Psoas muscle (tissue), 8 donors: Measurements from ENCODE around the gene DNMT1. TPM values are rescaled to one million over a fixed set of nuclear protein-coding genes. Genes with fewer than 3 reads are reported as not detected.

Source experiments
- ATAC-seq, 4 donors: fragments of 200-7000 bp; cut with Tn5 transposase; one replicate each; pipeline ENCODE4 v1.9.1; 2020; ENCODE audit warnings: moderate library complexity in 3 of 4, mild to moderate bottlenecking in 2 of 4
- DNase-seq, 2 donors: peaks; one replicate each; pipeline ENCODE4 v3.0.0-alpha.2; 2020
- H3K27ac ChIP-seq: fragments of 200-600 bp; one replicate; pipeline ENCODE4 v1.8.0; 2022
- H3K27me3 ChIP-seq, 3 donors: fragments of 200-600 bp in 1 of 3; one replicate each; pipeline versions ENCODE4 v1.6.1 to v1.8.0; 2013 to 2022; ENCODE audit warnings: low read length in 2 of 3, mild to moderate bottlenecking in 2 of 3, moderate library complexity in 1 of 3; ENCODE audit not compliant: insufficient read depth in 3 of 3
- H3K36me3 ChIP-seq, 2 donors: fragments of 200-600 bp in 1 of 2; one replicate each; pipeline versions ENCODE4 v1.6.1 to v1.8.0; 2013 to 2022; ENCODE audit warnings: low read depth in 1 of 2, mild to moderate bottlenecking in 1 of 2, moderate library complexity in 1 of 2; ENCODE audit not compliant: insufficient read depth in 1 of 2
- H3K4me1 ChIP-seq: fragments of 200-600 bp; one replicate; pipeline ENCODE4 v1.8.0; 2022
- H3K4me3 ChIP-seq: fragments of 200-600 bp; one replicate; pipeline ENCODE4 v1.8.0; 2022; ENCODE audit warnings: mild to moderate bottlenecking
- H3K9me3 ChIP-seq: fragments of 200-600 bp; one replicate; pipeline ENCODE4 v1.8.0; 2022
- WGBS, 3 donors: extraction: QIAGEN DNeasy Blood & Tissue Kit; methylation state at CpG; one replicate each; pipeline versions ENCODE4 v1.1.6 to v1.1.7; 2013; 5-methylcytosine and 5-hydroxymethylcytosine counted together
- intact Hi-C, 2 donors: fragments of 100-400 bp; cut with DNase I; formaldehyde crosslinking; loops; one replicate each; pipeline versions ENCODE4 v1.11.0 to v1.14.2; 2022
- polyA plus RNA-seq, 3 donors: library from polyadenylated mRNA; stranded (reverse); fragments of 200-250 nt; gene quantifications; one replicate each; pipeline ENCODE4 v1.2.3, GENCODE V29; 2013
- total RNA-seq, 4 donors: library from RNA; stranded (reverse); fragmentation: NEBNext Ultra II Directional in 2 of 4; extraction: Animal tissue kit (Norgen Biotek cat#: 25700) in 2 of 4; gene quantifications; one replicate each; pipeline versions ENCODE4 v1.2.1 to v1.2.4, GENCODE V29; 2021 to 2023
- TF ChIP-seq, protein P1 (sequence below): fragments of 200-600 bp; IDR thresholded peaks from one replicate; pipeline ENCODE4 v1.8.0; 2022; ENCODE audit warnings: antibody characterized with exemption
- donor health status: healthy with polysubstance abuse.
- donor health status: DM: no; HTN: no; CAD: no; lungs with moderate emphysema.
- donor health status: Bipolar disorder and iron deficiency.
- donor health status: healthy.
- donor health status: DM: yes; HTN: yes; CAD: no.
- donor health status: DM: no; HTN: no; CAD: no.
- donor health status: DM: no; HTN: no; CAD: no.
- donor health status: DM: yes; HTN: yes; CAD: no.

The DNMT1 gene
- total and polyA plus RNA-seq, 7 donors, result 7.1 to 25.2 (median 13.5) TPM

DNA sequence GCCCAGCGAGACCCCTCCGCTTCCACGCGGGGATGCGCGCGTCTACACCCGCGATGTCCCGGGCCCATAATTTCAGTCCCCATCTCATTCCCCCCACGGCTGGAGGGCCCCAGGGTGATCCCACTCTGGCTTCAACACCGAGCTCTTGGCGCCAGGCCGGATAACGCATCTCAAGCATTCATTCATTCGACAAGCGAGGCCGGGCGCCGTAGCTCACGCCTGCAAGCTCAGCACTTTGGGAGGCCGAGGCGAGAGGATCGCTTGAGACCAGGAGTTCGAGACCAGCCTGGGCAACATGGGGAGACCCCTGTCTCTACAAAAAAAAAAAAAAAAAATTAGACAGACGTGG is 98.2 kb downstream of the DNMT1 start:
- Histone ChIP-seq H3K27me3 (peaks cover 0 to 7% (median 0%) of the 10 kb centered on the region in 3 donors), H3K4me3 (peak overlapping the region; percentile 64), H3K27ac (peak overlapping the region; percentile 41), H3K36me3 (no peaks in the 10 kb centered on the region), H3K9me3 (no peaks in the 10 kb centered on the region), H3K4me1 (peaks cover 3% of the 10 kb centered on the region)
- TF ChIP-seq, protein P1, sequence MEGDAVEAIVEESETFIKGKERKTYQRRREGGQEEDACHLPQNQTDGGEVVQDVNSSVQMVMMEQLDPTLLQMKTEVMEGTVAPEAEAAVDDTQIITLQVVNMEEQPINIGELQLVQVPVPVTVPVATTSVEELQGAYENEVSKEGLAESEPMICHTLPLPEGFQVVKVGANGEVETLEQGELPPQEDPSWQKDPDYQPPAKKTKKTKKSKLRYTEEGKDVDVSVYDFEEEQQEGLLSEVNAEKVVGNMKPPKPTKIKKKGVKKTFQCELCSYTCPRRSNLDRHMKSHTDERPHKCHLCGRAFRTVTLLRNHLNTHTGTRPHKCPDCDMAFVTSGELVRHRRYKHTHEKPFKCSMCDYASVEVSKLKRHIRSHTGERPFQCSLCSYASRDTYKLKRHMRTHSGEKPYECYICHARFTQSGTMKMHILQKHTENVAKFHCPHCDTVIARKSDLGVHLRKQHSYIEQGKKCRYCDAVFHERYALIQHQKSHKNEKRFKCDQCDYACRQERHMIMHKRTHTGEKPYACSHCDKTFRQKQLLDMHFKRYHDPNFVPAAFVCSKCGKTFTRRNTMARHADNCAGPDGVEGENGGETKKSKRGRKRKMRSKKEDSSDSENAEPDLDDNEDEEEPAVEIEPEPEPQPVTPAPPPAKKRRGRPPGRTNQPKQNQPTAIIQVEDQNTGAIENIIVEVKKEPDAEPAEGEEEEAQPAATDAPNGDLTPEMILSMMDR, result no peak
- ATAC-seq (peak in 2 of 4 donors; percentile 4 to 20), DNase-seq (peak in 1 of 2 donors; percentile 57)
- 16 to 31% (median 21%) methylated on average over 20 to 26 of the region's 26 CpGs for WGBS, 3 donors
- intact Hi-C loops, result no loop called here

DNA sequence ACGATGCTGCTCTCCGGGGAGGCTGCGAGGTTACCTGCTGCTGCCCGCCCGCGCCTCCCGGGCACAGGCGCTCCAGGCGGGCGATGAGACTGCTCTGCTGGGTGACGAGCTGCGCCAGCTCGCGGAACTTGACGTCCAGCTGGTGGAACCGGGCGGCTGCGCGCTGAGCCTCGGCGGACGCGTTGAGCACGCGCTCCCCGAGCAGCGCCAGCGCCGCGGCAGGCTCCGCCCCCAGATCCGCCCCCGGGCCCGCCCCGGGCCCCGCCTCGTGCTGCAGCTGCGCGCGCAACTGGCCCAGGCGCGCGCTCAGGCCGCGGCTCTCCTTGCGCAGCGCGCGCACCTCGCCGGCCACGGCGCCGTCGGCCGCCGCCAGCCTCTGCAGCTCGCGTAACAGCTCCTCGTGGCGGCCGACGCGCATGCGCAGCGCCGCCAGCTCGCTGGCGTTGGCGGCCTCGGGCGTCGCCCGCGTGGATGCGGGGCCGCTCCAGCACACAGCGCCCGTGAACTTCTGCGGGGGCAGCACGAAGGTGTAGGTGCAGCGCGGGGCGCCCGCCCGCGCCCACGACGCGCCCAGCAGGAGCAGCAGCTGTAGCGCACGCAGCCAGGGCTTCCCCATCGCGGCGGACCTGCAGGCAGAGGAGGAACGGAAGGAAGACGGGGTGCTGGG is 98.7 kb downstream of the DNMT1 start:
- Histone ChIP-seq H3K27ac (peak overlapping the region; percentile 41), H3K4me3 (peak overlapping the region; percentile 64), H3K36me3 (no peaks in the 10 kb centered on the region), H3K4me1 (peaks cover 3% of the 10 kb centered on the region), H3K9me3 (no peaks in the 10 kb centered on the region), H3K27me3 (peaks cover 0 to 7% (median 0%) of the 10 kb centered on the region in 3 donors)
- TF ChIP-seq, protein P1, result no peak
- DNase-seq (peak; percentile 90 to 92), ATAC-seq (peak; percentile 92 to 94 (median 93))
- intact Hi-C loops, result no loop called here
- 1 to 3% (median 2%) methylated on average over 55 to 97 of the region's 97 CpGs for whole genome bisulfite sequencing, 3 donors

DNA sequence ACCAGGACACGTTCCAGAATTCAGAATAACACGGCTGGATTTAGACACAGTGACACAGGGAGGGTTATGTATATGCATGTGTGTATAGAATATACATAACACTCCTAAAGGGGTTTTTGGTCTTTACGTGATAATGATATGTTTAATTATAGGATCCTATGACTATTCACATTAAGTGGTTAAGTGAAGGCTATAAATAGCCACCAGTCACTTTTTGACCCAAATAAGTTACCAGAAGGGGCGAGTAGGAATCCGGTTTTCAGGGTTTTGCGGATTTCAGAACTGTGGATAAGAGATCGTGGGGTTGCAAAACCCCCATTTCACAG is 99.2 kb downstream of the DNMT1 start:
- Histone ChIP-seq H3K9me3 (no peaks in the 10 kb centered on the region), H3K4me1 (peaks cover 3% of the 10 kb centered on the region), H3K27ac (no peak overlapping the region), H3K36me3 (no peaks in the 10 kb centered on the region), H3K27me3 (peaks cover 0 to 7% (median 0%) of the 10 kb centered on the region in 3 donors), H3K4me3 (peak overlapping the region; percentile 40)
- intact Hi-C loops, result no loop called here
- TF ChIP-seq, protein P1, result no peak
- 15 to 20% (median 19%) methylated on average over 7 of the region's 7 CpGs for WGBS, 3 donors
- DNase-seq (no peak), ATAC-seq (no peak)

DNA sequence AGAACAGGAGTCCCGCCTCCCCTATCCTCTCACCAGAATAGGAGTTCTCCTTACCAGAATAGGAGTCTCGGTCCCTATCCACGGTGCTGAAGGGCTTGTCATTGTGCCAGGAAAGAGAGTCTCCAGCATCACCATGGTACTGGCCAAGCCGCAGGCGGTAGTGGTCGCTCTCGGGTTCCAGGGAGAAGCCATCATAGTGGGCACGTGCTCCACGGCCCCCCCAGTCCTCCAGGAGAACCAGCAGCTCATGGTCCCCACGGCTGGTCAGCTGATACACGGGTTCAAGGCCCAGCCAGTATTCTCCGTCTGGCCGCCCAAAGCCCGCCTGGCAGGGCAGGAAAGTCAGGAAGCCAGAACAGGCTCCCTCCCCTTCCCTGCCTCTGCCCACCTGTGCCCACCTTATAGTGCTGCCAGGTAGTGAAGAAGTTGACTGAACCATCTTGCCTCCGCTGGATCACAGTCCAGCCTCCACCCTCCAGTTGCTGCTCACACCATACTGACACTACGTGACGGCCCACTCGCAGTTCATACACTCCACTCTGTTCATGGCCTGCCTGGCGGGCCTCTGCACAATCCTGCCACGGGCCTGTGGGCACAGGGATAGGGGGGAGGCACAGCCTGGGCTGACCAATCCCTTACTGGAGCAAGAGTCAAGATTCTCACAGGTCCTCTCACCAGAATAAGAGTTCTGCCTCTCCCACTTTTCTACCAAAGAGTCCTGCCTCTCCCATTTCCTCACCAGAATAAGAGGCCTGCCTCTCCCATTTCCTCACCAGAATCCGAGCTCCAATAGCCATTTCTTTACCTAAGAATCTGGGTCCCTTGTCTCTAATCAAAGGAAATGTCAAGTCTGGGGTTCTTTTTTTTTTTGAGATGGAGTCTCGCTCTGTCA is 101.2 kb downstream of the DNMT1 start:
- WGBS, 3 donors, result 72 to 77% (median 75%) methylated on average over 22 of the region's 22 CpGs
- DNase-seq, result no peak
- Histone ChIP-seq H3K9me3 (no peaks in the 10 kb centered on the region), H3K4me3 (no peak overlapping the region), H3K36me3 (no peaks in the 10 kb centered on the region), H3K4me1 (peaks cover 3% of the 10 kb centered on the region), H3K27ac (no peak overlapping the region), H3K27me3 (peaks cover 0 to 7% (median 0%) of the 10 kb centered on the region in 3 donors)
- ATAC-seq, result no peak
- TF ChIP-seq, protein P1, result no peak
- intact Hi-C loops, result no loop called here
